GM20000 (cell line): ENCODE data around the gene SERGEF.

ENCODE experiments used
- DNase-seq: peaks from one replicate; pipeline ENCODE4 v3.0.0; 2012; ENCODE audit warnings: low spot score
- CTCF ChIP-seq: IDR thresholded peaks from 2 replicates; pipeline ENCODE4 v1.5.1; 2012; ENCODE audit warnings: mild to moderate bottlenecking, control low read depth; ENCODE audit errors: extremely low read depth, missing control alignments

SERGEF gene

GRCh38 chr11:17813391-17814059 is 199.3 kb downstream of the SERGEF start:
- no peak for DNase-seq
- TF ChIP-seq CTCF: no peak

- TF ChIP-seq CTCF: no peak
- DNase-seq: no peak
Measured at GRCh38 chr11:17812865-17813187, 200.0 kb downstream of the SERGEF start.

GRCh38 chr11:17812091-17812864 is 200.6 kb downstream of the SERGEF start:
- DNase-seq: no peak
- TF ChIP-seq CTCF: no peak

- no peak for DNase-seq
- TF ChIP-seq CTCF: no peak
Measured at GRCh38 chr11:17811352-17811751, 201.5 kb downstream of the SERGEF start.

- DNase-seq: no peak
- TF ChIP-seq CTCF: no peak
Measured at GRCh38 chr11:17810746-17811145, 202.1 kb downstream of the SERGEF start.

GRCh38 chr11:17810041-17810440 is 202.8 kb downstream of the SERGEF start:
- no peak for TF ChIP-seq CTCF
- no peak for DNase-seq

- DNase-seq: no peak
- TF ChIP-seq CTCF: no peak
Measured at GRCh38 chr11:17807034-17807433, 205.8 kb downstream of the SERGEF start.
